AG09319 (cell line): ENCODE data around the gene IFNA4.
"Not testable (repeated sequence)": the region's sequence is repeated elsewhere in the genome, so short reads cannot be mapped to it uniquely, and the experiment has no call there.

Experiments
- DNase-seq: peaks from one replicate; pipeline ENCODE4 v3.0.0-alpha.2; 2010; ENCODE audit warnings: low read depth; ENCODE audit errors: extremely low read depth
- CTCF ChIP-seq: IDR thresholded peaks from 2 replicates; pipeline ENCODE4 v1.5.1; 2011; ENCODE audit warnings: low read depth, mild to moderate bottlenecking, inconsistent platforms, low read length, moderate library complexity

IFNA4 gene

GRCh38 chr9:21210311-21210710 lies 22.9 kb upstream of the IFNA4 start:
- no peak for TF ChIP-seq CTCF
- DNase-seq, result no peak

GRCh38 chr9:21207043-21207442 lies 19.7 kb upstream of the IFNA4 start, which contains the start of gene IFNA10:
Gene IFNA10 (minus strand): TSS chr9:21207143. CDS start chr9:21207097, 46 bp downstream.
- not testable (repeated sequence) for DNase-seq

- DNase-seq, result no peak
- no peak for TF ChIP-seq CTCF
These were observed 17.8 kb upstream of the IFNA4 start for GRCh38 chr9:21205204-21205603.

GRCh38 chr9:21202105-21202504 lies 14.7 kb upstream of the IFNA4 start, which contains the start of gene IFNA7:
Gene IFNA7 (minus strand): TSS chr9:21202205. CDS start chr9:21202165, 40 bp downstream.
- DNase-seq, result not testable (repeated sequence)

- not testable (repeated sequence) for DNase-seq
These were observed 7.7 kb upstream of the IFNA4 start for GRCh38 chr9:21194867-21195776.

GRCh38 chr9:21182810-21183736 lies 4.3 kb downstream of the IFNA4 start:
- not testable (repeated sequence) for DNase-seq
- TF ChIP-seq CTCF, result peak; percentile 27

More at GRCh38 chr9:21194867-21195776, 7.7 kb upstream of the IFNA4 start:
- peak; percentile 45 for TF ChIP-seq CTCF

- no peak for TF ChIP-seq CTCF
- no peak for DNase-seq
These were observed 12.7 kb downstream of the IFNA4 start for GRCh38 chr9:21174671-21175070.

- TF ChIP-seq CTCF, result no peak
- DNase-seq, result no peak
These were observed 15.2 kb downstream of the IFNA4 start for GRCh38 chr9:21172156-21172555.
